ENCODE results near the gene CNIH3.

Gene CNIH3

GRCh38 chr1:224744521-224744920, 128.4 kb downstream of the CNIH3 start:
- no peak for DNase-seq (ENCODE audit: low spot score)

GRCh38 chr1:224745394-224745793, 129.3 kb downstream of the CNIH3 start:
- DNase-seq (ENCODE audit: low spot score) = no peak

DNA sequence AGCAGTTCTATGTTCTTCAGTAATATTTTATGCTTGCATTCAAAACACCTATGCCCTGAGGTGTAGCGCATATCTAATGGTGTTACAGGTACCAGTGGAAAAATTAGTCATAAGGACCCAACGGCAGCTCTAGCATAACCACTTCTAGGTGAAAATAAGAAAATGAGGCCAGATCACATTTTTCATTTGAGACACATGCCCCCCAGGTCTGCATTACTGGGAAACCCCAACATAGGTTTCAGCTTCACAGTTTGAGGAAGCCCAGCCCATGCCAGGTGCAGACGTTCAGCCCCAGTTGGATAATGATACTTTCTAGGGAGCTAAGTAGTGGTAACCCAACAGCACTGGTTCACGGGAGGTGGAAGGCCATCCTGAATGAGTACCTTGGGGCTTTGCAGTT, 129.8 kb downstream of the CNIH3 start:
- DNase-seq (ENCODE audit: low spot score) = no peak

DNA sequence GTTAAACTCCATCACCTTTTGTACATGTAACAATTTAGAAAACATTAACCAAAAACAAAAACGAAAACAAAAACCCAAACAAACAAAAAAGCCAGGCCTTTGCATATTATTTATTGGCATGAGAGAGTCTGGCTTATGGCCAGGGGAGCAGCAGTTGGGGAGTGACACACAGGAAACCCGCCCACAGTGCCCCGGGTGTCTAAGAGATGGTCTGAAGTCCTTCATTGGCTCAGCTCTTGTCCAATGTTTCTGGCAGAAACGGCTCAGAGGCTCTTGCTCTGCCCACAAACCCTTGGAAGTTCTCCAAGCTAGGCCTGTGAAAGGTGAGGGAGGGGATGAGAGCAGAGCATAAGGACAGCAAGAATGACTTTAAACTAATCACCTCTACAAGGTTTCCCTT, 131.5 kb downstream of the CNIH3 start:
- peak; percentile 60 for DNase-seq (ENCODE audit: low spot score)

- no peak for DNase-seq (ENCODE audit: low spot score)
These were observed 133.8 kb downstream of the CNIH3 start for GRCh38 chr1:224749916-224750315.

DNA sequence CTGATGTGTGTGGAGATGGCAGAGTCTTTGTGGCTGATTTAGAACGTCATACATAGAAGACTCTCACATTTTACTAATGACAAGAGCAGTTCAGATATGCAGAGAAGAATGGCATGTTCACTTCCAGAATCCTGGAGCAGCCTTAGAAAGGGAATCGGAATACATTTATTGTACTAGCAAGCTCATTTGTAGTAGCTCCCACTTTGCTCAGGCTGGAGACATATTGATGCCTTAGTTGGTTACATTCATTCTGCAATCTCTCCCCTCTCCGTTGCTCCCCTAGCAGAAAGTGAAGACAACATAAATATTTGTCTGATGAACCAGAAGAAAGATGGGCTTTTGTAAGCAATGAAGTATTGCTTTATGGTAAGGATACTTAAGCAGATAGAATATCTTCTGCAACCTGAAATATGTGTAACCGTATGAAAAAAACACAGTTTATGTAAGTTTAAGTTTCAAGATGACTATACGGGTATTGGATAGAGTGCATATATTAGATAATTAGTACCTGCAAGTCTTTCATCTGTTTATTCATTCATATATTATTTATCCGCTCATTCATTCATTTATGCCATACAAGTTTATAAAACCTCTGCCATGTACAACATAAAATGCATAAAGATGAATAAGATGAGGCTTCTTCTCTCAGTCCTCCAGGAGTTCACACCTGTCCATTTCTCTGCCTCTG, 135.7 kb downstream of the CNIH3 start:
- no peak for DNase-seq (ENCODE audit: low spot score)

- DNase-seq (ENCODE audit: low spot score) = no peak
These were observed 137.4 kb downstream of the CNIH3 start for GRCh38 chr1:224753491-224753890.

DNA sequence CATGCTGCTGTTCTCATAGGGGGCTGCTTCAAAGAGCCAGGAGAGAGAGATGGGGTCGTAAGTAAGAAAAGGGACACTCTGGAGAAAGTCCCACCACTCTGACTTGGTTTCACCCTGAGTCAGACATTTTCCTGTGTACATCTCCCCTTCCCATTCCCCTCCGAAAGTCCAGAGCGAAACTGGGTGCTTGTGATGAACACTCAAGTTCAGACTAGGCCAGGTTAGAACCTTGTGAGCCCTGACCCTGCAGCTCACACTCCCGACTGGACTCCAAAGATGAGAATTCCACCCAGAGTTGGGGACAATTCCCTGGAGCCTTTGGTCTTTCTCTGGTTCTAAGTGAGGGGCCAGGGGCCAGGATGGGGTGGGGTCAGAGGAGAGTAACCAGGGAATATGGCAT, 139.5 kb downstream of the CNIH3 start:
- no peak for DNase-seq (ENCODE audit: low spot score)

DNA sequence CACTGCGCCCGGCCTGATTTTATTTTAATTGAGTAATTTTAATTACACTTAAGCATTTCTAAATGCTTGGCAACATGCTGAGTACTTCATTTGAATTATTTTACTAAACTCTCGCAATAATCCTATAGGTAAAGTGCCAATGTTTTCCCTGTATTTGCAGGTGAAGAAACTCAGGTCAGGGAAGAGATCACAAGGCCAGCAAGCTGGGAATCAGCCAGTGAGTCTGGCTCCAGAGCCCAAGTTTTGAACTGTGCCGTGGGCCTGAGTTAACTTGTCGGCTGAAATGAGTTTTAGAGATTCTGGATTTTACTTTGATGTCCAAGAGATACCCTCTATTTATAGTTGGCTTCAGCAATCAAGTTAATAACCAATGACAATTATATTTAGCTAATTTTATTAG, 141.4 kb downstream of the CNIH3 start:
- DNase-seq (ENCODE audit: low spot score) = no peak

DNA sequence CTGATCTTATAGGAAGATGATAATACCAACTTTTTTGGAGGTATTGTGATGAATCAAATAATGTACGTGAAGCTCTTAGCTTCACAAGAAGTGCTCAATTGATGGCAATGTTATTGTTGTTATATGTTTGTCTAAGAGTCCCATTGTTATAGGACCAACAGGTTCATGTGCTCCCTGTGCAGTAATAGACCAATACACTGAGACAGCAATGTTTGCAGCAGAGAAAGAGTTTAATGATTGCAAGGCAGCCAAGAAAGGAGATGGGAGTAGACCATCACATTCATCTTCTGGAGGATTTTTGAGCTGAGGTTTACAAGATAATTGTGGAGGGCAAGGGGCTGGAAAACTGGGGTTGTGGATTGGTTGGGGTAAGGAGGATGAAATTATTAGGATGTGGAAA, 143.0 kb downstream of the CNIH3 start:
- DNase-seq (ENCODE audit: low spot score) = no peak

- no peak for DNase-seq (ENCODE audit: low spot score)
These were observed 143.6 kb downstream of the CNIH3 start for GRCh38 chr1:224759681-224760091.

GRCh38 chr1:224760163-224760562, 144.0 kb downstream of the CNIH3 start:
- no peak for DNase-seq (ENCODE audit: low spot score)

DNA sequence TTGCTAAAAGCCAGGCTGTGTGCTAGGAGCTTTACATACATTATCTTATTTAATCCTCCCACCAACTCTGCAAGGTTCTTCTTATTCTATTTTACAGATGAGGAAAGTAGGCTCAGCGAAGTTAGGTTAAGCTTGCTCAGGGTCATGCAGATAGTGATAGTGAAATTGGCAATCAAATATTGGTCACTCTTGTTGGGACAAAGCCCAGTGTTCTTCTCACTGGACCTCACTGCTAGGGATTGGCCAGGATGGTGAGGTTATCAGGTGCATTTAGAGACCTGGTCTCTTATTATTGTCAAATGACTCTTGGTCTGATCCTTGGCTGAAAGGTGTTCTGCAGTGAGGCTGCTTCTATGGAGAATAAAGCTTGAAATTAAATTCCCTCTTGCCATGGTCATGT, 145.1 kb downstream of the CNIH3 start:
- no peak for DNase-seq (ENCODE audit: low spot score)

DNA sequence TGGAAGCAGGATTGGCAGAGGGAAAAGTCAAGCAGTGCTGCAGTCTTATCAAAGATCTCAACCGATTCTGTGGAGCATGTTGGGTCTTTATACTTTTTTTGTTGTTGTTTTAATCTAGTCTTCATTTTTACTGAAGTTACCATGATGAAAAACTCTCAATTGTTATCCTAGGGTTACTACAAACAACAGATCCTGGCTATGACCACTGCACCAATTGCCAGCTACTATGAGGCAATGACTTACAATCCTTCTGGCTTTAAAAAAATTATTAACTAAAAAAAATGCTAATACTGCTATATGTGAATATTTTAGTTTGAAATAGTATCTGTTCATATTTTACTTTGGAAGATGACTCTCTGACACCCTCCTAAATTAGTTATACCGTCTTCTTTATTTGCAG, 145.9 kb downstream of the CNIH3 start:
- DNase-seq (ENCODE audit: low spot score) = no peak

- no peak for DNase-seq (ENCODE audit: low spot score)
These were observed 146.6 kb downstream of the CNIH3 start for GRCh38 chr1:224762701-224763100.

DNA sequence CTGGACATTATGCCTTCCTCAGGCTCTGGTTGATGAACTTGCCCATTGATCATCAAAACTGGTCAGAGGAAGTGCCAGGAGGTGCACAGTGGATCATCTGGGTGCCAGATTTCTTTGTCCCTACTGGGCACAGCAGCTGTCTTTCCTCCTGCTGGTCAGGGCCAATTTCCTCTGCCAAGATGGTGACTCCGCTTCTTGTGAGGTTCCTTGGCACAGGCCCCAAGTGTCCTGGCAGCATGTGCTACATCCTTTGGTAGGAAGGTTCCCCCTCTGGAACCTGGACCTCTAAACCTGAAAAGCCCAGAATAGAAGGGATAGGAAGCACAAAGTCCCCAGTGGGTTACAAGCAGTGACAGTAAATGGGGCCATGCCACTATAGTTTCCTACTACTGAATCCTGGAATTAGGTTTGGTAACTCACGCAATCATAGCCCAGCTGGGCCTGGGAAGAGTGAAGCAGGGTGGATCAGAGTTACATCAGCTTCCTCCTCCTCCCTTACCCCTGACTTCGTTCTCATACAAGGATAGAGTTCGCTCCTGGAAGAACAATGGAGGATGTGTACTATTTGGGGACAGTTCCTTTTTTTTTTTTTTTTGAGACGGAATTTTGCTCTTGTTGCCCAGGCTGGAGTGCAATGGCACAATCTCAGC, 147.1 kb downstream of the CNIH3 start:
- no peak for DNase-seq (ENCODE audit: low spot score)

DNA sequence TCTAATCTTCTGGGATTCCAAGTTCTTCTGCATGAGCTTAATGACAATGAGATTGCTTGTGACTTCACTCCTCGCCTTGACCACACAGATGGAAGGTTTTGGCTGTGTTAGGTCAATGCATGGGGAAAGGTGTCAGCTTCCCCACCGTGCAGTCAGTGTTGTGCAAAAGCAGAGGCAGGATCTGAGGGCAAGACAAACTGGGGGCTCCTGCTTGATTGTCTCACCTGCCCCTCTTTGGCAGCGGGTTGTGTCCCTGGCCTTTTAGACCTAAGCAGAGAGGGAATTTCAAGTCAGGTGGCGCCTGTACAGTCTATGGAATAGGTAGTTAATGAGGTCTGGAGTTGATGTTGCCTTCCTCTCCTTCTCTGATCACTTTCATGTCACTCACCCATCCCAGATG, 150.1 kb downstream of the CNIH3 start:
- no peak for DNase-seq (ENCODE audit: low spot score)

DNA sequence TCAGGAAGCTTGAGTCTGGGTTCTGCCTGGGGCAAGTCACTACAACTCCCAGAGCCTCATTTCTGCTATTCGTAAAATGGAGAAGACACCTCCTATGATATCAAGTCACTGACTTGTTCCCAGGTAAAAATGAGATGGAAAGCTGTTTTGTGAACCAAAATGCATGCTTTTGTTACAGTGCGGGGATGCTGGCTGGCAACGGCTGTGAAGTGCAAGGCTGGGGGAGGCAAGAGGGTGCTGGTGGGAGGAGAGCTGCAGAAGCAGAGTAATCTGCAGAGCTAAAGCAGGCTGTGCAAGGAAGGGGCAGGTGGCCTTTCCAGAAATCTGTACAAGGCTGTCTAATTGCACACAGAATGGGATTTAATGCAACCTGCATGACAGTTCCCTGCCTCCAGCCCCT, 150.9 kb downstream of the CNIH3 start:
- no peak for DNase-seq (ENCODE audit: low spot score)

GRCh38 chr1:224767676-224768075, 151.6 kb downstream of the CNIH3 start:
- no peak for DNase-seq (ENCODE audit: low spot score)

DNA sequence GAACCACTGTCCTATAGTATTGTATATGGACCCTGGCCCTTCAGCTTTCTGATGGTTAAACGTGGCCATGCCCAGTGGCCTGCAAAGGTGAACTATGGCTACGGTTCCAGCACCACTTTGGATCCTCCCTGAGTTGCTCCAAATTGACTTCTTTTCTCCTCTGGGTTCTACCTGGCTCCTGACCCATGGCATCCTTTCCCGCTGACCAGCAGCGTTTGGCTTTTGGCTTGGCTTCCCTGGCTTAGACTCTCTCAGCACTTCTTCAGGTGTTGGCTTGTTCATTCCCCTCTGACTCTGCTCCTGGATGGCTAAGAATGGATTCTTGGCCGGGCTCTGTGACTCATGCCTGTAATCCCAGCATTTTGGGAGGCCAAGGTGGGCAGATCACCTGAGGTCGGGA, 152.9 kb downstream of the CNIH3 start:
- no peak for DNase-seq (ENCODE audit: low spot score)

DNA sequence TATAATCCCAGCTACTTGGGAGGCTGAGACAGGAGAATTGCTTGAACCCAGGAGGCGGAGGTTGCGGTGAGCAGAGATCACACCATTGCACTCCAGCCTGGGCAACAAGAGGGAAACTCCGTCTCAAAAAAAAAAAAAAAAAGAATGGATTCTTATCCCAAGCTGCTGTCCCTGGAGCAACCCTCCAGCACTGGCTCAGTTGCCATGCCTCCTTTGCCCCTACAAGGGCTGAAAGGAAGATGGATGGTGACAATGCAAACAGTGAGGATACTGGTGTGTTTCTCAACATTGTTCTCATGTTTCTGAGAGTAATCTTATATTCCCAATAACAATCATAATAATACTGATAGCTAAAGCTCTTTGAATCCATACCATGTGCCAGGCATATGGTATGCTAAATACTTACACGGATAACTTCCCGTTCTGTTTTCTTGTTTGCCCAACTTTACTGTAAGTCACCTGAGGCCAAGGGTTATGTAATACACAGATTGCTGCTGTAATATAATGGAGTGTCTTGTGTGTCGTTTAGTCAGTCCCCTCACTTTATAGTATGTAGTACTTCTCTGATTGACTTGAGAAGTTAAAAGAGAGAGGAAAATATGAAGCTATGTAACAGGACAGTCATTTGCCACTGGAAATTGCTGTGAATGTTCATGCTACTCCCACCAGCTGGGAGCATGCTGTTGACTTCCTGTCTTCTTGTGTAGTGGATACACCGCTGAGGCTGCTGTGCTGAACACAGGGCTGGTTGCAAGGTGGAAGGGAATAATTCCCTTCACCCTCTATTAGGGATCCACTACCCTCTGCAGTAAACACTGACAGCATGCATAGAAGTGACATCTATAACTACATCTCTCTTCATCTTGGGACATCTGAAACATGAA, 153.6 kb downstream of the CNIH3 start:
- DNase-seq (ENCODE audit: low spot score) = peak; percentile 35

DNA sequence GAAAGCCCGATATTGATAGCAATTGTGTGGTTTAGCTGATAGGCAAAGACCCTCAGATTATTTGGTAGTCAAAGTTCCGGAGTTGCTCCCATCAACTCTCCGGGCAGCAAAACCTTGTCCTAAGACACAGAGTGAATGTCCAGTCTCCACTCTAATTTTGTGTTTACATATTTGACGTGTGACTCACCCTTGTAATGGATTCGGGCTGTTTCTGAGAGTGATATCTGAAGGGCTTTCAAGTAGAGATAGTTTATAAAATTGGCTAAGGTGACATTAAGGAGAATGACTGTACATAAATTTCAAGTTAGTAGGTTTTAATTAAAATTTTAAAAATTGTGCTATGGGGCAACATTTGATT, 154.2 kb downstream of the CNIH3 start:
- peak; percentile 75 for DNase-seq (ENCODE audit: low spot score)

DNA sequence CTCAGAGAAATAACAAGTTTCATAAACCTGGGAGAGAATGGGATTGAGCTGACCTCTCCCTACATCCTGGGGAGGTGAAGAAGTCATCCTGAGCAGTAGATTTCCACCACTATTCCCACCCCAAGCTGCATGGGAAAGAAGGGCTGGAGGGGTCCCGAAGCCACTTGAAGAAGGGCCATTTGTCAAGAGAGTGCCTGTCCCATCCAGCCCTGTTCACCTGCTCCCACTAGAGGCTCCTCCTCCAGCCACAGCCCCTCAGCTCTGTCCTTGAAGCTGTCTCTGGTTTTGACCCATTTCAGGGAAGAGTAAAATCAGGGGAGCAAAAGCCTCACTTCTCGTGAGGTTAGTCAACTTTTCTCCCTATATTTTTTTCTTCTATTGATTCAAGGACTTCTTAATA, 157.5 kb downstream of the CNIH3 start:
- DNase-seq (ENCODE audit: low spot score) = no peak
